ENCODE results near the gene CYP46A1. TPM values are rescaled to one million over a fixed set of nuclear protein-coding genes. Genes with fewer than 3 reads are reported as not detected.

CYP46A1 gene
- total RNA-seq, 1 experiment from 2014 or later = 0.30 TPM

- Mint-ChIP-seq H3K4me1 (ENCODE audit: insufficient read depth, unreplicated experiment) (no peaks in the 10 kb centered on the region), H3K4me3 (ENCODE audit: unreplicated experiment) (no peak overlapping the region), H3K36me3 (ENCODE audit: insufficient read depth, unreplicated experiment) (no peaks in the 10 kb centered on the region), H3K9me3 (ENCODE audit: unreplicated experiment) (no peaks in the 10 kb centered on the region), H3K27ac (ENCODE audit: low read depth, unreplicated experiment) (no peak overlapping the region), H3K27me3 (ENCODE audit: insufficient read depth, unreplicated experiment) (no peaks in the 10 kb centered on the region)
- BruUV-seq (replicated peaks) = no TSS peak
- POLR2A ChIA-PET = no interaction called here
- TF ChIP-seq CTCF (IDR thresholded peaks at IDR 0.05; ENCODE audit: unreplicated experiment) = no peak
- intact Hi-C loops (cut with micrococcal nuclease) = no loop called here
- DNase-seq (ENCODE audit: unreplicated experiment) = no peak
- CTCF ChIA-PET = no interaction called here
Measured at GRCh38 chr14:99722741-99723140, 38.6 kb downstream of the CYP46A1 start.

GRCh38 chr14:99724196-99724891, 40.2 kb downstream of the CYP46A1 start:
- no peak overlapping the region for H3K27ac Mint-ChIP-seq (ENCODE audit: low read depth, unreplicated experiment)
- no peaks in the 10 kb centered on the region for H3K27me3 Mint-ChIP-seq (ENCODE audit: insufficient read depth, unreplicated experiment)
- CTCF ChIA-PET = interaction anchor here (0.5 to 1.0 kb wide), 3 partner anchors 8 to 1998 kb away, joined by 3 to 4 read pairs (median 3); no protein-coding TSS in a partner anchor
- H3K36me3 Mint-ChIP-seq (ENCODE audit: insufficient read depth, unreplicated experiment) = no peaks in the 10 kb centered on the region
- intact Hi-C loops (cut with micrococcal nuclease) = no loop called here
- no peak for DNase-seq (ENCODE audit: unreplicated experiment)
- H3K9me3 Mint-ChIP-seq (ENCODE audit: unreplicated experiment) = no peaks in the 10 kb centered on the region
- no peaks in the 10 kb centered on the region for H3K4me1 Mint-ChIP-seq (ENCODE audit: insufficient read depth, unreplicated experiment)
- TF ChIP-seq CTCF (IDR thresholded peaks at IDR 0.05; ENCODE audit: unreplicated experiment) = no peak
- no TSS peak for BruUV-seq (replicated peaks)
- POLR2A ChIA-PET = no interaction called here
- no peak overlapping the region for H3K4me3 Mint-ChIP-seq (ENCODE audit: unreplicated experiment)

- Mint-ChIP-seq H3K4me1 (ENCODE audit: insufficient read depth, unreplicated experiment) (no peaks in the 10 kb centered on the region), H3K4me3 (ENCODE audit: unreplicated experiment) (no peak overlapping the region), H3K27me3 (ENCODE audit: insufficient read depth, unreplicated experiment) (no peaks in the 10 kb centered on the region), H3K27ac (ENCODE audit: low read depth, unreplicated experiment) (no peak overlapping the region), H3K36me3 (ENCODE audit: insufficient read depth, unreplicated experiment) (no peaks in the 10 kb centered on the region), H3K9me3 (ENCODE audit: unreplicated experiment) (no peaks in the 10 kb centered on the region)
- POLR2A ChIA-PET = no interaction called here
- no TSS peak for BruUV-seq (replicated peaks)
- TF ChIP-seq CTCF (IDR thresholded peaks at IDR 0.05; ENCODE audit: unreplicated experiment) = no peak
- DNase-seq (ENCODE audit: unreplicated experiment) = no peak
- CTCF ChIA-PET = interaction anchor here (0.5 to 0.7 kb wide), 2 partner anchors 42 to 1997 kb away, joined by 3 to 4 read pairs; no protein-coding TSS in a partner anchor
- intact Hi-C loops (cut with micrococcal nuclease) = no loop called here
Measured at GRCh38 chr14:99724939-99725773, 41.1 kb downstream of the CYP46A1 start.

- Mint-ChIP-seq H3K27me3 (ENCODE audit: insufficient read depth, unreplicated experiment) (no peaks in the 10 kb centered on the region), H3K4me1 (ENCODE audit: insufficient read depth, unreplicated experiment) (no peaks in the 10 kb centered on the region), H3K36me3 (ENCODE audit: insufficient read depth, unreplicated experiment) (no peaks in the 10 kb centered on the region), H3K9me3 (ENCODE audit: unreplicated experiment) (no peaks in the 10 kb centered on the region), H3K4me3 (ENCODE audit: unreplicated experiment) (no peak overlapping the region), H3K27ac (ENCODE audit: low read depth, unreplicated experiment) (no peak overlapping the region)
- no TSS peak for BruUV-seq (replicated peaks)
- intact Hi-C loops (cut with micrococcal nuclease) = no loop called here
- no peak for TF ChIP-seq CTCF (IDR thresholded peaks at IDR 0.05; ENCODE audit: unreplicated experiment)
- ChIA-PET POLR2A (no interaction called here), CTCF (interaction anchor here (0.7 kb wide), 1 partner anchor 43 kb away, joined by 4 read pairs; no protein-coding TSS in a partner anchor)
- DNase-seq (ENCODE audit: unreplicated experiment) = no peak
Measured at GRCh38 chr14:99725774-99726537, 41.9 kb downstream of the CYP46A1 start.

All from MCF 10A (cell line).